Measurements from ENCODE around the gene MARCHF3. TPM values are rescaled to one million over a fixed set of nuclear protein-coding genes. Genes with fewer than 3 reads are reported as not detected.
A peak's percentile ranks its signal among the peaks of the same experiment; 100 is the strongest.

Gene MARCHF3
- total RNA-seq, 2 experiments from 2014 or later = 0.73 to 1.6 TPM

GRCh38 chr5:127001621-127002296 is 28.6 kb downstream of the MARCHF3 start:
- Mint-ChIP-seq H3K27ac (no peak overlapping the region), H3K4me3 (no peak overlapping the region), H3K9me3 (ENCODE audit: low read depth) (no peaks in the 10 kb centered on the region), H3K27me3 (no peaks in the 10 kb centered on the region), H3K36me3 (no peaks in the 10 kb centered on the region), H3K4me1 (no peaks in the 10 kb centered on the region)
- CTCF ChIA-PET = no interaction called here
- DNase-seq = no peak
- ATAC-seq = no peak

- Mint-ChIP-seq H3K4me1 (no peaks in the 10 kb centered on the region), H3K27ac (no peak overlapping the region), H3K4me3 (no peak overlapping the region), H3K27me3 (no peaks in the 10 kb centered on the region), H3K36me3 (no peaks in the 10 kb centered on the region), H3K9me3 (ENCODE audit: low read depth) (no peaks in the 10 kb centered on the region)
- DNase-seq (no peak), ATAC-seq (no peak)
- CTCF ChIA-PET = no interaction called here
These were observed 31.3 kb downstream of the MARCHF3 start for GRCh38 chr5:126998895-126999570.

GRCh38 chr5:126998201-126998631 is 32.1 kb downstream of the MARCHF3 start:
- no peak overlapping the region for H3K4me3 Mint-ChIP-seq
- H3K9me3 Mint-ChIP-seq (ENCODE audit: low read depth) = no peaks in the 10 kb centered on the region
- H3K27me3 Mint-ChIP-seq = no peaks in the 10 kb centered on the region
- H3K36me3 Mint-ChIP-seq = no peaks in the 10 kb centered on the region
- no peak overlapping the region for H3K27ac Mint-ChIP-seq
- no peaks in the 10 kb centered on the region for H3K4me1 Mint-ChIP-seq
- DNase-seq (no peak), ATAC-seq (no peak)
- CTCF ChIA-PET = no interaction called here

GRCh38 chr5:126995689-126996088 is 34.7 kb downstream of the MARCHF3 start:
- no peak for ATAC-seq
- CTCF ChIA-PET = interaction anchor here (1.5 kb wide), 1 partner anchor 51 kb away, joined by 3 read pairs; no protein-coding TSS in a partner anchor
- no peak overlapping the region for H3K27ac Mint-ChIP-seq

GRCh38 chr5:126995039-126995438 is 35.3 kb downstream of the MARCHF3 start:
- no peak for DNase-seq
- Mint-ChIP-seq H3K4me3 (no peak overlapping the region), H3K27ac (no peak overlapping the region), H3K9me3 (ENCODE audit: low read depth) (no peaks in the 10 kb centered on the region), H3K36me3 (no peaks in the 10 kb centered on the region), H3K27me3 (no peaks in the 10 kb centered on the region), H3K4me1 (no peaks in the 10 kb centered on the region)
- CTCF ChIA-PET = interaction anchor here (1.5 kb wide), 1 partner anchor 52 kb away, joined by 3 read pairs; no protein-coding TSS in a partner anchor
- no peak for ATAC-seq

More at GRCh38 chr5:126995689-126996088, 34.7 kb downstream of the MARCHF3 start:
- no peak overlapping the region for H3K4me3 Mint-ChIP-seq
- H3K27me3 Mint-ChIP-seq = no peaks in the 10 kb centered on the region
- H3K36me3 Mint-ChIP-seq = no peaks in the 10 kb centered on the region
- H3K4me1 Mint-ChIP-seq = no peaks in the 10 kb centered on the region
- no peaks in the 10 kb centered on the region for H3K9me3 Mint-ChIP-seq (ENCODE audit: low read depth)
- DNase-seq = no peak

- Mint-ChIP-seq H3K27ac (no peak overlapping the region), H3K4me1 (no peaks in the 10 kb centered on the region), H3K4me3 (no peak overlapping the region), H3K27me3 (no peaks in the 10 kb centered on the region), H3K36me3 (no peaks in the 10 kb centered on the region), H3K9me3 (ENCODE audit: low read depth) (no peaks in the 10 kb centered on the region)
- ATAC-seq (no peak), DNase-seq (no peak)
- CTCF ChIA-PET = no interaction called here
These were observed 35.9 kb downstream of the MARCHF3 start for GRCh38 chr5:126994485-126994884.

- Mint-ChIP-seq H3K9me3 (ENCODE audit: low read depth) (no peaks in the 10 kb centered on the region), H3K27me3 (no peaks in the 10 kb centered on the region), H3K4me3 (no peak overlapping the region), H3K4me1 (peaks cover 5% of the 10 kb centered on the region), H3K36me3 (no peaks in the 10 kb centered on the region), H3K27ac (peak overlapping the region; percentile 2)
- ATAC-seq (no peak), DNase-seq (no peak)
- CTCF ChIA-PET = no interaction called here
These were observed 42.3 kb downstream of the MARCHF3 start for GRCh38 chr5:126988021-126988569.

- CTCF ChIA-PET = no interaction called here
- Mint-ChIP-seq H3K9me3 (ENCODE audit: low read depth) (no peaks in the 10 kb centered on the region), H3K4me3 (no peak overlapping the region), H3K27ac (no peak overlapping the region), H3K36me3 (no peaks in the 10 kb centered on the region), H3K27me3 (no peaks in the 10 kb centered on the region), H3K4me1 (peaks cover 5% of the 10 kb centered on the region)
- ATAC-seq = no peak
- DNase-seq = no peak
These were observed 43.0 kb downstream of the MARCHF3 start for GRCh38 chr5:126987271-126987899.

- CTCF ChIA-PET = no interaction called here
- no peaks in the 10 kb centered on the region for H3K9me3 Mint-ChIP-seq (ENCODE audit: low read depth)
- DNase-seq = no peak
- H3K36me3 Mint-ChIP-seq = no peaks in the 10 kb centered on the region
- no peak overlapping the region for H3K4me3 Mint-ChIP-seq
- peaks cover 5% of the 10 kb centered on the region for H3K4me1 Mint-ChIP-seq
- H3K27ac Mint-ChIP-seq = no peak overlapping the region
- no peak for ATAC-seq
- no peaks in the 10 kb centered on the region for H3K27me3 Mint-ChIP-seq
These were observed 45.7 kb downstream of the MARCHF3 start for GRCh38 chr5:126984632-126985031.

GRCh38 chr5:126983874-126984266 is 46.5 kb downstream of the MARCHF3 start:
- Mint-ChIP-seq H3K27me3 (no peaks in the 10 kb centered on the region), H3K27ac (no peak overlapping the region), H3K36me3 (no peaks in the 10 kb centered on the region), H3K4me3 (no peak overlapping the region), H3K9me3 (ENCODE audit: low read depth) (no peaks in the 10 kb centered on the region), H3K4me1 (peaks cover 5% of the 10 kb centered on the region)
- DNase-seq (no peak), ATAC-seq (no peak)
- CTCF ChIA-PET = interaction anchor here (0.6 kb wide), 1 partner anchor 417 kb away, joined by 3 read pairs; no protein-coding TSS in a partner anchor

GRCh38 chr5:126982926-126983873 is 47.2 kb downstream of the MARCHF3 start:
- DNase-seq (no peak), ATAC-seq (no peak)
- Mint-ChIP-seq H3K4me3 (no peak overlapping the region), H3K36me3 (no peaks in the 10 kb centered on the region), H3K27ac (no peak overlapping the region), H3K4me1 (peaks cover 3% of the 10 kb centered on the region), H3K27me3 (no peaks in the 10 kb centered on the region), H3K9me3 (ENCODE audit: low read depth) (no peaks in the 10 kb centered on the region)
- CTCF ChIA-PET = interaction anchor here (0.6 kb wide), 1 partner anchor 418 kb away, joined by 3 read pairs; no protein-coding TSS in a partner anchor

GRCh38 chr5:126982202-126982601 is 48.2 kb downstream of the MARCHF3 start:
- DNase-seq (no peak), ATAC-seq (no peak)
- CTCF ChIA-PET = no interaction called here
- H3K4me3 Mint-ChIP-seq = no peak overlapping the region
- no peaks in the 10 kb centered on the region for H3K4me1 Mint-ChIP-seq
- H3K9me3 Mint-ChIP-seq (ENCODE audit: low read depth) = no peaks in the 10 kb centered on the region
- no peaks in the 10 kb centered on the region for H3K27me3 Mint-ChIP-seq
- H3K36me3 Mint-ChIP-seq = no peaks in the 10 kb centered on the region
- H3K27ac Mint-ChIP-seq = no peak overlapping the region

GRCh38 chr5:126981701-126982100 is 48.7 kb downstream of the MARCHF3 start:
- Mint-ChIP-seq H3K36me3 (no peaks in the 10 kb centered on the region), H3K4me1 (peaks cover under 1% of the 10 kb centered on the region), H3K4me3 (no peak overlapping the region), H3K9me3 (ENCODE audit: low read depth) (no peaks in the 10 kb centered on the region), H3K27ac (no peak overlapping the region), H3K27me3 (no peaks in the 10 kb centered on the region)
- CTCF ChIA-PET = no interaction called here
- DNase-seq = no peak
- ATAC-seq = no peak

All from activated CD8-positive, alpha-beta memory T cell treated with anti-CD3 and anti-CD28 coated beads, Interleukin-2, amount 10 ng/mL, durations not matched to agents 7 days and 5 days (primary cell).